GM20431 (cell line): ENCODE data around the gene NCOA7.
"Not testable (repeated sequence)": the region's sequence is repeated elsewhere in the genome, so short reads cannot be mapped to it uniquely, and the experiment has no call there.

Experiments used
- in situ Hi-C: fragments of 300-500 bp; cut with MseI, MboI; formaldehyde crosslinking; loops from one replicate; pipeline ENCODE4 v1.15.0; 2020; ENCODE audit warnings: low sequenced_read_pairs; ENCODE audit not compliant: unreplicated experiment

NCOA7 gene

DNA sequence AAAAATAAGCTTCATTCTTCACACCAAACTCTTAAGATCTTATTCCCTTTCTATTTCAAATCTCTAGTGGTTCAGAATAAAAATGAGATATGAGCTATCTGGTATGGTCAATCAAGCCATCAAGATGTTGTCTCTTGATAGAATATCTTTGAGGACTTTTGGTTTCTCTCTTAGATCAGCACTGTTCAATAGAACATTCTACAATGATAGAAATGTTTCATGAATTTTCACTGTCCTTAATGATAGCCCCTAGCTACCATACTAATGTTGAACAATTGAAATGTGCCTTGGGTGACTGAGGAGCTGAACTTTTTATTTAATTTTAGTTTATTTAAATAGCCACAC, 141.7 kb downstream of the NCOA7 start:
- in situ Hi-C loops, result no loop called here

DNA sequence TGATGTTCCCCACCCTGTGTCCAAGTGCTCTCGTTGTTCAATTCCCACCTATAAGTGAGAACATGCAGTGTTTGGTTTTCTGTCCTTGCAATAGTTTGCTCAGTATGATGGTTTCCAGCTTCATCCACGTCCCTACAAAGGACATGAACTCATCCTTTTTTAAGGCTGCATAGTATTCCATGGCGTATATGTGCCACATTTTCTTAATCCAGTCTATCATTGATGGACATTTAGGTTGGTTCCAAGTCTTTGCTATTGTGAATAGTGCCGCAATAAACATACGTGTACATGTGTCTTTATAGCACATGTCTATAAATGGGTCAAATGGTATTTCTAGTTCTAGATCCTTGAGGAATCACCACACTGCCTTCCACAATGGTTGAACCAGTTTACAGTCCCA, 144.8 kb downstream of the NCOA7 start:
- in situ Hi-C loops, result not testable (repeated sequence)

DNA sequence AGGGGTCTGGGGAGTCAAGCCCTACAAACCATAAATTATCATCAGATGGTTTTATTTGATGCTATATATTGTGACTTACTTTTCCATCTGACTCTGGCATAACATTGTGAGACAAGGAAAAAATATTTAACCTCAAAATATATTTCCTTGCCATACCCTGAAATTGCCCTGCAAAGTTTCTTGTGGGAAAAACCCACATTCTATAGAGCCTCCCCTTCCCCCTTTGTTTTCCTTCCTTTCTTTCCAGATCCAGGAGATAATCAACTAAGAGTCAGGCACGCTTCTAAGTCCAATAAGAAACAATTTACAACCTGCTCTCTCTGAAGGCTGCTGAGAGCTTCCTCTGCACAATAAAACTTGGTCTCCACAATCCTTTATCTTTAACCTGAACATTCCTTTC, 148.3 kb downstream of the NCOA7 start:
- in situ Hi-C loops, result no loop called here

DNA sequence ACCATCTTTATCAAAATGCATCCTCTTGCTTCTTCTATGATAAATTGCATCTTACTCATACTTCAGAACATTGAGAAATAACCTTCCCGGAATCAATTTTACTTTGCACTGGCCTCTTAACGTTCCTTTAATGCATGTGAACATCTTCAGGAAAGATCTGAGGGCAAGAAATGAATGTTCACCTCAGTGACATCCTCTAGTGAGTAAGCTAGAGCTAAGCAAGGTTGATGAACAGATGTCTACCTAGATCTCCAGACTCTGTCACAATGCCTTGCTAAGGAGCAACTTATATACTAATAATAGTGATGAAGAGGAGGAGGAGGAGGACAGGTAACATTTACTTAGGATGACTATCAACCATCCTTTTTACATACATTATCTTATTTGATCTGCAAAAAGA, 149.0 kb downstream of the NCOA7 start:
- in situ Hi-C loops, result no loop called here

DNA sequence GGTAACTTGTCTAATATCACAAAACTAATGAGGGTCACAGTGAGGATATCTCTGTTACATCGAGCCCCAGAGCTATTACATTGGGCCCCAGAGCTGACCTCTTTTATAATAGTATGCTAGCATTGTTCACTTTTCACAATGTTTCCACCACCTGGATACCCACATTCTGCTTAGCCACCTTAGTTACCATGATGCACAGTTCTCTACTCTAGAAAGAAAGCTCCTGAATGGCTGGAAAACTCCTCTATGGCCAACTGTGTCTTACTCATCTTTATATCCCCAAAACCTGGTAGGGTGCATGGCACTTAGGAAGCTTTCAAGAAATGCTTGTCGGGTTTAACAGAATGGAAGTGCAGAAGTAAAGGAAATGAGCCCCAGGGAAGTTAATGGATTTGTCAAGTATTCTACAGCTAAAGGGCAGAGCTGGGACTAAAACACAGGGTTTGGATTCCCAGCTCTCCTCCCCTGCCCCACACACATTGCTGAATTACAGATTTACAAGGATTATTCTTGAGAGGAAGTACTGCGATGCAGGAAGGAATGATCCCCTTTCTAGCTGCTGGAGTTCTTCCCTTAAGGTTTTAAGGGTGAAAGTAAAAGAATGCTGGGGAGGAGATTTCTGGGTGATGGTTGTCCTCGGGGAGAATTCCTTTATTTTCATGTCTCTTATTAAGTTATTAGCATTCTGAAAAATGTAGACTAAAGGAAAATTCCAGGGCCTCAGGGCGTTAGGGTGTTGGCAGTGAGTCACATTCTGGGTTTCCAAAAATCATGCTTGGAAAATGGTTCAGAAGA, 149.7 kb downstream of the NCOA7 start:
- in situ Hi-C loops, result no loop called here

DNA sequence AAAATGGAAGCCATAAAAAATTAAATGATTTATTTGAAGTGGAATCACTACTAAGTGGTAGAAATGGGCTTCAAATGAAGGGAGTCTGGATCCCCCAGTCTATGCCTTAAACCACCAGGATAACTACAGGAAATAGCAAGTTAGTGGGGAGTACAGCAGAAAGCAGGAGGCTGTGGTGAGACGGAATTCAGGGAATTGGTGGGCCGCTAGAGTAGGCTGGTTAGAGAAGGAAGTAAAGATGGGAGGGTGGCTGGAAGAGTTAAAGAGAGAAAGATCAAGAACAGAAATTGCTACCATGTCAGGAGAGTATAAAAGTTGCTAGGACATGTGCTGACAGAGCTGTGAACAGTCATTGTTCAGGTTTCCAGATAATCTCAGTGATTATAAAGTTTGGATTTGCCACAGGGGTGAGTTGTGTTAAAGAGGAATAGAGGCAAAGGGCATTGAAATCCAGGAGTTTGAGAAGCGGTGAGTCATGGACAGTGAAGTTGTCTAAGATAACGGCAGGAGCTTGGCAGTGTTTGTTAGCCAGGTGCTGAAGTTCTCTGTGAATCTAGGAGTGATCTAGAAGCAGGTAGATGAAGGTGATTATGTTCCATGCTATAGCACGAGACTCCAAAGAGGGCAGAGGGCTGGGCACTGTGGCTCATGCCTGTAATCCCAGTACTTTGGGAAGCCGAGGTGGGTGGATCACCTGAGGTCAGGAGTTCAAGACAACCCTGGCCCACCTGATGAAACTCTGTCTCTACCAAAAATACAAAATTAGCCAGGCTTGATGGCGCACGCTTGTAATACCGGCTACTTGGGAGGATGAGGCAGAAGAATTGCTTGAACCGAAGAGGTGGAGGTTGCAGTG, 152.1 kb downstream of the NCOA7 start:
- in situ Hi-C loops, result no loop called here

DNA sequence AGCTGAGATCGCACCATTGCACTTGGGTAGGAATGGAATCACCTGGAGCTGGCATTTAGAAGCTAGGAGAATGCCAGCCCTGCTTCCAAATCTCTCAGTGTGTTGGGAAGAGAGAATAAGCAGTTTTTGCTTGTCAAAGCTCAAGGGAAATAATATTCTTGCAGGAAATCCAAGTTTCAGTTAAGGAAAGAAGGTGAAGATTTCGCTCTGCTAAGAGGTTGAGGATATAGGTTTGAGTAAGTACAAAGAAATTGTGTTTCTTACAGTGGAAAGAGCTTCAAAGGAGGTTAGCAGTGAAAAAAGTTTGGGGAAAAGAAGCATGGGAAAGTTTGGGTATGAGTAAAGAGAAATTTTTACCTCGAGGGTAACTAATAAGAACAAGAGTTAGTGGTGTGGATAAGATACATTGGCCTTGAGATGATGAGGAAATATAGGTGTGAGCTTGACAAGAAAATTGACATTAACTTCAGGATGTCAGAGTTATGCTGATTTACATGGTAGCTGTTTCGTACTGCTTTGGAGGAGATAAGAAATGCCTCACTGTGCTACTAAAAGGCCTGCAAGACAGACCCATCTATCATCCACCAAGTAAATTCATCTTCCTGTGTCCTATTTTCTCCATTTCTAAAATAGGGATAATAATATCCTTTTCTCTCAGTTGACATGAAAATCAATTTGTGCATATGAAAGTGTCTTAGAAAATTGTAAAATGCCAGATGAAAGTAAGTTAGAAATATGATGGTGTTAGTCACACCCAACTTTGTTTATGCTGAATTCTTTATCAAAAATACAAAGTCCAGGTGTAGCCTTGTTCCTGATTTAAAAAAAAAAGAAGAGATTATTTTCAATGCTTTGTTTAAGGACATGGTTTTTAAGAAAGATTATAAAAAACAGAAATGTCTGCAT, 153.0 kb downstream of the NCOA7 start:
- in situ Hi-C loops, result no loop called here

DNA sequence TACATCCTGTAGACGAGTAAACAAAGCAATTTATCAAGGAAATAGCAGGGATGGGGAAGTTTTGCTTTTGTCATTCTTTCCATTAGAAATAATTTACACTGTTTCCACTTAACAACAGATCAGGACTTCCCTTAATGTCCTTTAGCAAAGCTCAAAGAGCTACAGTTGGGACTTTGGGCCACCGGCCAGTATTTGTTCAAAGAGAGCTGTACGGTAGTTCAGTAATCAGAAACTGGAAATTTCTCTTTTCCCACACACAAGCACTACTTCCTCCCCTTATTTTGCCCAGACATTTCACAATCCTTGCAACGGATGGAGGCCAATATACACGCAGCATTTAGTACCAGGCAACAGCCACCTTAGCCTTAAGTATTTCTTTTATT, 153.7 kb downstream of the NCOA7 start:
- in situ Hi-C loops, result no loop called here

DNA sequence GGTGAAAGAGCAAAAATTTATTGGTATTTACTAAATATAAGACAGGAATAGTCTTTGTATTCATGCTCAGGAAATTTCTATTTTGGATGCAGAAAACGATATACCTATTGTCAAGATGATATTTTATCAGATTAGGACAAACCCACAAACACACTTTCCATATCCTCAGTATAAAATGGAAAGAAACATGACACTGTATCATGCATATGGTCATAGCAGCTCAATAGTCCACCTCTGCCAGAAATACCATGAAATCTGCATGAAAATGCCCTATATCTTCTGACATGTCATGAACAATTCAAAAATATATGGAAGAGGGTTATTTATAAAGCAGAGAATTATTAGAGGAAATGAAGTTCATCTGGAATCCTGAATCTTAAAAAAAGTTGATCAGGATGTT, 154.1 kb downstream of the NCOA7 start:
- in situ Hi-C loops, result no loop called here

DNA sequence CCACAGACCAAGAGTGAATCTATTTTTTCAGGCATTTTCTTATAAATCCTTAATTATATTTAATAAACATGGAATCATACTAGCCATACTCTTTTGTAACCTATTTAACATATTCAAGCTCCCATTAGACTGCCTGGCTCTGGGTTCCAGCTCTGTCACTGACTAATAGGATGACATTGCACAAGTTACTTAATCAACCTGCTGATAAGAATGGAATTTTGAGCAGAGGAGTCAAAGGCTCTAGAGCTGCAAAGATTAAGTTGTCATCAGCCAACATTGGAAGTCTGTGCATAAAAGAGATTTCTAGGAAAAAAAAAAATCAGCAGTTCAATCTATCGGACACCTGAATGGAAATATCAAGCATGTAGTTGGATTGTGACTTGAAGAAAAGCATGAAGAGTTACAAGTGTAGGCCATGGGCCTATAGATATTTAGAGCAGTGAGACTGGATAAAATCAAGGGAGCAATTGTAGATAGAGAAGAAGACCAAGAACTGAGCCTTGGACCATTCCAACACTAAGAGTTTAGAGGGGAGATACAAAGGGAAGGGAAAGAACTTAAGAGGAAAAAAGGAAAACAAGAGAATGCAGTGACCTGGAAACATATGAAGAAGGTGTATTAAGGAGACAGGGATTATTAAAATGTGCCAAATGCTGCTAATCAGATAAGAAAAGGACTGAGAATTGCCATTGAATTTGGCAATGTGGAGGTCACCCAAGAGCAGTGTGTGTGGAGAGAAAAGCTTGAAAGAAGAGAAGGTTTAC, 154.8 kb downstream of the NCOA7 start:
- in situ Hi-C loops, result no loop called here

DNA sequence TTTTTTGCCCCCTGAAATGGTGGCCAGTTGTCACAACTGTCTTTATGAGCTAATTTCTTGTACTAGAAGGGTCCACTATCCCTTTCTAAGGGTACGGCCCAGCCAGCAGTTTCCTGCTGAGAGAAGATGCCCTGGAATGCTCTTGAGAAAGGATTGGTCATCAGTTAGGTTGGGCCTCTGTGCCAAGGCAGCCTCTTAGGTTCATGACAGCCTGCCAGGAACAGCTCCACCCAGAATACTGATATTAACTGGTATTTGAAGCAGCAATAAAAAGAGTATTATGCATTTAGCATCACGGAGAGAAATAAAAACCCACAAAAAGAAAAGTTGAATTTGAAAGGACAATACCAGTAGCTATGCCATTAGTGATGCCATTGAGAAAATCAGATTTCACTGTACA, 156.9 kb downstream of the NCOA7 start:
- in situ Hi-C loops, result no loop called here

DNA sequence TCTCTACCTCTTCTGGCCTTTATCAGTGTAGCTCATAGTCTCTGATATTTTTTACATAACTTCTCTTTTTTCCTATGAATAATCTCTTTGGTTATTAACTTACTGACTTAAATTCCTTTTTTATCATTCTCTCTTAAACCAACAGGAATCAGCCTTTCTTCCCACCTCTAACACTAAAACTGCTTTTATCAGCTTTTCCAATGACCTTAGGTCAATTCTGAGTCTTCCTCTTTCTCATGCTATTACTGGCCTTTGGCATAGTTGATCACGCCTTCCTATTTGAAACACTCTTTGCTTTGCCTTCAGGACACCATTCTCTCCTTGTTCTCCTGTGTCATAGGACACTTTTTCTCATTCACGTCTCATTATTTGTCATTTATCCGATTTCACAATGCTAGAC, 157.7 kb downstream of the NCOA7 start:
- in situ Hi-C loops, result no loop called here

DNA sequence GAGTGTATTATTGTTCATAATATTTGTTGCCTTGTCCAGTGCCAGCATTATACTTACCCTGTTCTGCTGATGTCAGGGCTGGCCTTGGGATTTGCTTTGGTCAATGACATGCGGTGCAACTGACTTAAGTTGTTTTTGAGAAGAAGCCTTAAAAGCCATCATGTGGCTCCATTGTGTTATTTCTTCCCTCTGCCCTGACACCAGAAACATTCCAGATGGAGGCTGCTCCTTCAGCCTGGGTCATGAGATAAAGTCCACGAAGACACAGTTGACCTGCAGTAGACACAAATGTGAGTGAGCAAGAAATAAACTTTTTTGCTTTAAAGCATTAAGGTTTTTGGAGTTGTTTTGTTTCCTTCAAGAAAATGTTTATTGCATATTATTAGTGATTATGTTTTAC, 158.3 kb downstream of the NCOA7 start:
- in situ Hi-C loops, result no loop called here

DNA sequence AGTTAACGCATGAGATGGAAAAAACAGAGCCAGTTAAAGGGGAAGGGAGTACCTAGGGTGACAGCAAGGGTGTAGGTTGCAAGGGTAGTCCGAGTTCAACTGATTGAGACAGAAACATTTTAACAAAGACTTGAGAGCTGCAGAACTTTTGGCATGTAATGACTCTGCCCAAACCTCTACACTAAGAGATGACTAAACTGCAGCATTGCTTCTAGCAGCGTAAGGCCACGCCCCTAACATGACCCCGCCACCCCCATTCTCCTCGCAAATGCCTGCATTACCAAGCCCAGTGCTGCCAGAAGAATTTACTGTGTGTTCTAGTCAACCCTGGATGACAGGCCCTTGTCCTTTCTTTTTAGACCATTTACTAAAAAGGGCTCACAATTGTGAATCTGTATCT, 159.5 kb downstream of the NCOA7 start:
- in situ Hi-C loops, result loop anchor here (10.0 to 25.0 kb wide), 2 partner anchors 165 to 638 kb away; partner anchors contain the start of gene HDDC2

DNA sequence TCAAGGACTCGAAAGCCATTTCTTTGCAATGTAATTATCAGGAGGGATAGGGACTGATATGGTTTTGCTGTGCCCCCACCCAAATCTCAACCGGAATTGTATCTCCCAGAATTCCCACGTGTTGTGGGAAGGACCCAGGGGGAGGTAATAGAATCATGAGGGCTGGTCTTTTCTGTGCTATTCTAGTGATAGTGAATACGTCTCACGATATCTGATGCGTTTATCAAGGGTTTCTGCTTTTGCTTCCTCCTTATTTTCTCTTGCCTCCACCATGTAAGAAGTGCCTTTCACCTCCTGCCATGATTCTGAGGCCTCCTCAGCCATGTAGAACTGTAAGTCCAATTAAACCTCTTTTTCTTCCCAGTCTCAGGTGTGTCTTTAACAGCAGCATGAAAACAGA, 160.0 kb downstream of the NCOA7 start:
- in situ Hi-C loops, result loop anchor here (10.0 to 25.0 kb wide), 2 partner anchors 166 to 638 kb away; partner anchors contain the start of gene HDDC2

DNA sequence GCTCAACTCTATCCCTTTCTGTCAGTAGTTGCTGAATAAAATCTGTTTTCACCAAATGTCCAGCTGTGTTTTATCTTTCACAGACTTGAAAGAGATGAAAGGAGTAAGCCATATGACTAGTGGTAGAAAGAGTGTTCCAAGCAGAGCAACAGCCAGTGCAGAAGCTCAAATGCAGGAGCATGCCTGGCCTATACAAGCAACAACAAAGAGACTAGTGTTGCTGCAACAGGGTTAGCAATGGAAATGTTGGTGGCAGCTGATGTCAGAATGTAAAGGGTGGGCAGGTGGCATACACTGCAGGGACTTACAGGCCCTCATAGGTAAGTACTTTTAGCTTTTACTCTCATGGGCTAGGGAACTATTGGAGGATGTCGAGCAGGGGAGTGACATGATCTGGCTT, 160.6 kb downstream of the NCOA7 start:
- in situ Hi-C loops, result loop anchor here (10.0 to 25.0 kb wide), 2 partner anchors 167 to 639 kb away; partner anchors contain the start of gene HDDC2

DNA sequence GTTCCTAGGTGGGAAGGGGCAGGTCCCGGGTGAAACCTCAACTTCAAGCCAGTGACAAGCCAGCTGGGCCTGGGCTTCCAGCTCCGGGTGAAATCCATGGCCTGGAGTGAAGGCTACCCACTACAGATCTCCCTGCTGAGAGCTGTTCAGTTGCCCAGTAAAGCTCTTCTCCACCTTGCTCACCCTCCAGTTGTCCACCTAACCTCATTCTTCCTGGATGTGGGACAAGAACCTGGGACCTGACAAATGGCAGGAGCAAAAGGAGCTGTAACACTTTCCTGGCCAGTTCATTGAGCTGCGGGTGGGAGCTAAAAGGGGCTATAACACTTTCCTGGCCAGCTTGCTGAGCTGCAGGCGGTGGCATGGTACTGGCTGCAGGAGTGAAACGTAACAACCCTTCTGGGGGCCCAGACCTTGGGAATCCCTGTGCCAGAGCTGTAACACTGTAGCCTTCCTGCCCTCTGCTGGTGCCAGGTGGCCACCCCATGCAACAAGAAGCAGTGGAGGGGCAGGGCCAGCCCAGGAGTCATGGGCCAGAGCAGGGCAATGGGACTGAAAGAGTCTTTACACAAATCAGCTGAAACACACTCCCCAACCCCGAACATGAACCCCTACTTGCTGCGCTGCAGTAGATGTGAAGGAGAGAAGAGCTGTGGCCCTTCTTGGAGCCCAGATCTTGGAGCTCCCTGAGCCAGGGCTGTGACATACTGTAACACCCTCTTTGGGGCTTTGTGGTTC, 162.2 kb downstream of the NCOA7 start:
- in situ Hi-C loops, result loop anchor here (10.0 to 25.0 kb wide), 2 partner anchors 168 to 641 kb away; partner anchors contain the start of gene HDDC2

DNA sequence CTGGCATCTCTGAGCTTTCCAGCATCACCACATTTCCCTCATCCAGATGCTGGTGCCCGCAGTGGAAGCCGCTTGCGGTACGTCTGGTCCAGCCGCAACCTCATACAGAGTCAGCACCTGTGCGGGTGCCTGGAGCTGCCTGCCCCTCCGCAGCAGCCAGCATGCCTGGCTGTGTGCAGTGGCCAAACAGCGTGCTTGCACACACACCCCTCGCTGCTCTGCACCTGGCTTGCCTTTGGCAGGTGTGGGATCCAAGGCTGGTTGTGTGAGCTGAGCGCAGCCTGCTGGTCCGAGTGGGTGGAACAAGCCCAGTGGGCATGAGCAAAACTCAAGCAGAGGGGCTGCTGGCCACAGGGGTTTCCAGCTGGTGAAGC, 162.7 kb downstream of the NCOA7 start:
- in situ Hi-C loops, result loop anchor here (10.0 to 25.0 kb wide), 2 partner anchors 169 to 641 kb away; partner anchors contain the start of gene HDDC2
